NCI-H187 (cell line): ENCODE measurements around the gene DOK6.
"Not testable (repeated sequence)": the region's sequence is repeated elsewhere in the genome, so short reads cannot be mapped to it uniquely, and the experiment has no call there.

Experiments
- DNase-seq, 2 experiments: peaks; one replicate each; lab custom pipeline; 2025; lab: John Stamatoyannopoulos, UW

DOK6 gene

GRCh38 chr18:69871363-69871762, 470.7 kb downstream of the DOK6 start:
- no peak for DNase-seq

- DNase-seq, result no peak
Measured at GRCh38 chr18:69872661-69873060, 472.0 kb downstream of the DOK6 start.

GRCh38 chr18:69874058-69874457, 473.4 kb downstream of the DOK6 start:
- no peak for DNase-seq

GRCh38 chr18:69876490-69876889, 475.8 kb downstream of the DOK6 start:
- DNase-seq, result no peak

- no peak for DNase-seq
Measured at GRCh38 chr18:69878213-69878933, 477.7 kb downstream of the DOK6 start.

GRCh38 chr18:69879051-69879450, 478.4 kb downstream of the DOK6 start:
- DNase-seq, result not testable (repeated sequence)

GRCh38 chr18:69880083-69880482, 479.4 kb downstream of the DOK6 start:
- no peak for DNase-seq

GRCh38 chr18:69882965-69883668, 482.4 kb downstream of the DOK6 start:
- DNase-seq, result no peak

- DNase-seq, result no peak
Measured at GRCh38 chr18:69883781-69884180, 483.1 kb downstream of the DOK6 start.

GRCh38 chr18:69885355-69885754, 484.7 kb downstream of the DOK6 start:
- DNase-seq, result no peak

GRCh38 chr18:69885841-69886531, 485.3 kb downstream of the DOK6 start:
- no peak for DNase-seq

- DNase-seq, result no peak
Measured at GRCh38 chr18:69887256-69887655, 486.6 kb downstream of the DOK6 start.

GRCh38 chr18:69889009-69889408, 488.3 kb downstream of the DOK6 start:
- no peak for DNase-seq

GRCh38 chr18:69890558-69890957, 489.9 kb downstream of the DOK6 start:
- no peak for DNase-seq

GRCh38 chr18:69894467-69894866, 493.8 kb downstream of the DOK6 start:
- no peak for DNase-seq

GRCh38 chr18:69895066-69896047, 494.7 kb downstream of the DOK6 start:
- no peak for DNase-seq

GRCh38 chr18:69897397-69898108, 496.9 kb downstream of the DOK6 start:
- DNase-seq, result no peak

- DNase-seq, result no peak
Measured at GRCh38 chr18:69898241-69898861, 497.7 kb downstream of the DOK6 start.
